Measurements from ENCODE around the gene SPRR3. TPM values are rescaled to one million over a fixed set of nuclear protein-coding genes. Genes with fewer than 3 reads are reported as not detected.

The SPRR3 gene
- total and polyA plus RNA-seq, 4 donors: 0.61 TPM; not detected in 3

DNA sequence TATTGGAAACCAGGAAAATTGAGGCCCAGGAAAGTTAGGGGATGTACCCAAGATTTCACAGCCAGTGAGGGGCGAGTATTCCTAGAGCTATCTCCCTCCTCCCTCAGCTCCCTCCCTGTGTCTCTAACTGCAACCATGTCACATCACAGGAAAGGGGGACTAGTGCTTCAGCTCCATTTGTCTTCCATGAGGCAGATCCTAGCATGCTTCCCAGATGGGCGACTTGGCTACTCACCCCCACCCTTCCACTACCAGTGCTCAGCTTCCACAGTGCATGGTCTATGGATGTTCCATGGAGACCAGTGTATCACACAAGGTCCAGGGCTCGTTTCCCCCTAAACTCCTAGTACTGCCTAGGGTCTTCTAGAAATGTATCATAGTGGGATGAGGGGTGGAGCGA lies 35.7 kb upstream of the SPRR3 start:
- Histone ChIP-seq H3K27ac (ENCODE audit: low read depth in 1 of 2, low read length in 2 of 2) (no peak overlapping the region), H3K9me3 (ENCODE audit: control insufficient read depth in 4 of 4, low read length in 3 of 4) (no peaks in the 10 kb centered on the region), H3K4me3 (ENCODE audit: low read depth in 1 of 3, low read length in 3 of 3) (no peak overlapping the region), H3K4me1 (ENCODE audit: control insufficient read depth in 4 of 4, insufficient read depth in 4 of 4, low read length in 3 of 4) (no peaks in the 10 kb centered on the region), H3K9ac (ENCODE audit: low read depth in 1 of 2, low read length in 2 of 2) (no peak overlapping the region), H3K36me3 (ENCODE audit: control insufficient read depth in 4 of 4, insufficient read depth in 3 of 4, low read depth in 1 of 4, low read length in 3 of 4) (no peaks in the 10 kb centered on the region), H3K27me3 (ENCODE audit: control insufficient read depth in 4 of 4, insufficient read depth in 4 of 4, low read length in 3 of 4) (no peaks in the 10 kb centered on the region)
- DNase-seq (ENCODE audit: low spot score): no peak
- TF ChIP-seq, protein P1, sequence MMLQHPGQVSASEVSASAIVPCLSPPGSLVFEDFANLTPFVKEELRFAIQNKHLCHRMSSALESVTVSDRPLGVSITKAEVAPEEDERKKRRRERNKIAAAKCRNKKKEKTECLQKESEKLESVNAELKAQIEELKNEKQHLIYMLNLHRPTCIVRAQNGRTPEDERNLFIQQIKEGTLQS (IDR thresholded peaks at IDR 0.05): no peak
- TF ChIP-seq, protein P2, sequence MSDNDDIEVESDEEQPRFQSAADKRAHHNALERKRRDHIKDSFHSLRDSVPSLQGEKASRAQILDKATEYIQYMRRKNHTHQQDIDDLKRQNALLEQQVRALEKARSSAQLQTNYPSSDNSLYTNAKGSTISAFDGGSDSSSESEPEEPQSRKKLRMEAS (IDR thresholded peaks at IDR 0.05): no peak
- no peak for TF ChIP-seq TAF1 (conservative IDR thresholded peaks at IDR 0.05)
- TF ChIP-seq FOXA2 (IDR thresholded peaks at IDR 0.05): no peak
- no peak for TF ChIP-seq NR2F2 (IDR thresholded peaks at IDR 0.05)
- TF ChIP-seq, protein P3, sequence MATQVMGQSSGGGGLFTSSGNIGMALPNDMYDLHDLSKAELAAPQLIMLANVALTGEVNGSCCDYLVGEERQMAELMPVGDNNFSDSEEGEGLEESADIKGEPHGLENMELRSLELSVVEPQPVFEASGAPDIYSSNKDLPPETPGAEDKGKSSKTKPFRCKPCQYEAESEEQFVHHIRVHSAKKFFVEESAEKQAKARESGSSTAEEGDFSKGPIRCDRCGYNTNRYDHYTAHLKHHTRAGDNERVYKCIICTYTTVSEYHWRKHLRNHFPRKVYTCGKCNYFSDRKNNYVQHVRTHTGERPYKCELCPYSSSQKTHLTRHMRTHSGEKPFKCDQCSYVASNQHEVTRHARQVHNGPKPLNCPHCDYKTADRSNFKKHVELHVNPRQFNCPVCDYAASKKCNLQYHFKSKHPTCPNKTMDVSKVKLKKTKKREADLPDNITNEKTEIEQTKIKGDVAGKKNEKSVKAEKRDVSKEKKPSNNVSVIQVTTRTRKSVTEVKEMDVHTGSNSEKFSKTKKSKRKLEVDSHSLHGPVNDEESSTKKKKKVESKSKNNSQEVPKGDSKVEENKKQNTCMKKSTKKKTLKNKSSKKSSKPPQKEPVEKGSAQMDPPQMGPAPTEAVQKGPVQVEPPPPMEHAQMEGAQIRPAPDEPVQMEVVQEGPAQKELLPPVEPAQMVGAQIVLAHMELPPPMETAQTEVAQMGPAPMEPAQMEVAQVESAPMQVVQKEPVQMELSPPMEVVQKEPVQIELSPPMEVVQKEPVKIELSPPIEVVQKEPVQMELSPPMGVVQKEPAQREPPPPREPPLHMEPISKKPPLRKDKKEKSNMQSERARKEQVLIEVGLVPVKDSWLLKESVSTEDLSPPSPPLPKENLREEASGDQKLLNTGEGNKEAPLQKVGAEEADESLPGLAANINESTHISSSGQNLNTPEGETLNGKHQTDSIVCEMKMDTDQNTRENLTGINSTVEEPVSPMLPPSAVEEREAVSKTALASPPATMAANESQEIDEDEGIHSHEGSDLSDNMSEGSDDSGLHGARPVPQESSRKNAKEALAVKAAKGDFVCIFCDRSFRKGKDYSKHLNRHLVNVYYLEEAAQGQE (IDR thresholded peaks at IDR 0.05): no peak
- TF ChIP-seq, protein P4, sequence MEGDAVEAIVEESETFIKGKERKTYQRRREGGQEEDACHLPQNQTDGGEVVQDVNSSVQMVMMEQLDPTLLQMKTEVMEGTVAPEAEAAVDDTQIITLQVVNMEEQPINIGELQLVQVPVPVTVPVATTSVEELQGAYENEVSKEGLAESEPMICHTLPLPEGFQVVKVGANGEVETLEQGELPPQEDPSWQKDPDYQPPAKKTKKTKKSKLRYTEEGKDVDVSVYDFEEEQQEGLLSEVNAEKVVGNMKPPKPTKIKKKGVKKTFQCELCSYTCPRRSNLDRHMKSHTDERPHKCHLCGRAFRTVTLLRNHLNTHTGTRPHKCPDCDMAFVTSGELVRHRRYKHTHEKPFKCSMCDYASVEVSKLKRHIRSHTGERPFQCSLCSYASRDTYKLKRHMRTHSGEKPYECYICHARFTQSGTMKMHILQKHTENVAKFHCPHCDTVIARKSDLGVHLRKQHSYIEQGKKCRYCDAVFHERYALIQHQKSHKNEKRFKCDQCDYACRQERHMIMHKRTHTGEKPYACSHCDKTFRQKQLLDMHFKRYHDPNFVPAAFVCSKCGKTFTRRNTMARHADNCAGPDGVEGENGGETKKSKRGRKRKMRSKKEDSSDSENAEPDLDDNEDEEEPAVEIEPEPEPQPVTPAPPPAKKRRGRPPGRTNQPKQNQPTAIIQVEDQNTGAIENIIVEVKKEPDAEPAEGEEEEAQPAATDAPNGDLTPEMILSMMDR (IDR thresholded peaks at IDR 0.05; ENCODE audit: low read depth, low read length, missing input control): no peak
- no peak for TF ChIP-seq HNF4A (conservative IDR thresholded peaks at IDR 0.05)
- no peak for TF ChIP-seq SP1 (IDR thresholded peaks at IDR 0.05)
- WGBS: 78% methylated on average over 4 of the region's 4 CpGs

DNA sequence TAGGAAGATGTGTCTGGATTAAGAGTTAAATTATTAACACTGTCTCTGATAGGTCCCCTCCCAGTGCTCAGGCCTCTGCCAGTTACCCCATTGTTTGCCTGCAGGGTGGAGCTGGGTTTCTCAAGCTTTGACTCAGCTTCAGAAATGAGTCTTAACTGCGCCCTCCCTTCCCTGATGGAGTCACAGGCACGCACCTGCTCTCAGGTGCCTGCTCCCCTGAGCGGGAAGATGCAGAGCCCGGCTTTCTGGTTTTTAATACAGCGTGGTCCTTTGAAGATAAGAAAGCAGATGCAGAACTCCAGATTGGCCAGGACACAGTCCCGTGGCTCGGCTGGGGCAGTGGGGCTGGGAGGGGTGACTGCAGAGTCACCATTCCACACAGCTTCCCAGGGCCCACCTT lies 34.3 kb upstream of the SPRR3 start:
- no peak overlapping the region for H3K4me3 ChIP-seq (ENCODE audit: low read depth in 1 of 3, low read length in 3 of 3)
- no peak overlapping the region for H3K27ac ChIP-seq (ENCODE audit: low read depth in 1 of 2, low read length in 2 of 2)
- no peaks in the 10 kb centered on the region for H3K9me3 ChIP-seq (ENCODE audit: control insufficient read depth in 4 of 4, low read length in 3 of 4)
- no peaks in the 10 kb centered on the region for H3K36me3 ChIP-seq (ENCODE audit: control insufficient read depth in 4 of 4, insufficient read depth in 3 of 4, low read depth in 1 of 4, low read length in 3 of 4)
- DNase-seq (ENCODE audit: low spot score): no peak
- H3K9ac ChIP-seq (ENCODE audit: low read depth in 1 of 2, low read length in 2 of 2): no peak overlapping the region
- 58% methylated on average over 7 of the region's 7 CpGs for WGBS
- TF ChIP-seq FOXA2 (IDR thresholded peaks at IDR 0.05): no peak
- TF ChIP-seq HNF4G (IDR thresholded peaks at IDR 0.05): no peak
- TF ChIP-seq, protein P3 (IDR thresholded peaks at IDR 0.05): no peak
- TF ChIP-seq, protein P2 (IDR thresholded peaks at IDR 0.05): no peak
- TF ChIP-seq, protein P1 (IDR thresholded peaks at IDR 0.05): no peak
- no peak for TF ChIP-seq RAD21 (IDR thresholded peaks at IDR 0.05)
- TF ChIP-seq EGR1 (IDR thresholded peaks at IDR 0.05; ENCODE audit: low read depth in 2 of 2): no peak
- TF ChIP-seq, protein P5, sequence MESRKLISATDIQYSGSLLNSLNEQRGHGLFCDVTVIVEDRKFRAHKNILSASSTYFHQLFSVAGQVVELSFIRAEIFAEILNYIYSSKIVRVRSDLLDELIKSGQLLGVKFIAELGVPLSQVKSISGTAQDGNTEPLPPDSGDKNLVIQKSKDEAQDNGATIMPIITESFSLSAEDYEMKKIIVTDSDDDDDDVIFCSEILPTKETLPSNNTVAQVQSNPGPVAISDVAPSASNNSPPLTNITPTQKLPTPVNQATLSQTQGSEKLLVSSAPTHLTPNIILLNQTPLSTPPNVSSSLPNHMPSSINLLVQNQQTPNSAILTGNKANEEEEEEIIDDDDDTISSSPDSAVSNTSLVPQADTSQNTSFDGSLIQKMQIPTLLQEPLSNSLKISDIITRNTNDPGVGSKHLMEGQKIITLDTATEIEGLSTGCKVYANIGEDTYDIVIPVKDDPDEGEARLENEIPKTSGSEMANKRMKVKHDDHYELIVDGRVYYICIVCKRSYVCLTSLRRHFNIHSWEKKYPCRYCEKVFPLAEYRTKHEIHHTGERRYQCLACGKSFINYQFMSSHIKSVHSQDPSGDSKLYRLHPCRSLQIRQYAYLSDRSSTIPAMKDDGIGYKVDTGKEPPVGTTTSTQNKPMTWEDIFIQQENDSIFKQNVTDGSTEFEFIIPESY (IDR thresholded peaks at IDR 0.05): no peak
- no peak for TF ChIP-seq TAF1 (conservative IDR thresholded peaks at IDR 0.05)
- TF ChIP-seq SP1 (IDR thresholded peaks at IDR 0.05): no peak
- TF ChIP-seq FOXA1 (IDR thresholded peaks at IDR 0.05): no peak
- no peak for TF ChIP-seq NR2F2 (IDR thresholded peaks at IDR 0.05)
- TF ChIP-seq JUND (IDR thresholded peaks at IDR 0.05): no peak
- TF ChIP-seq HNF4A (conservative IDR thresholded peaks at IDR 0.05): no peak
- TF ChIP-seq, protein P4 (IDR thresholded peaks at IDR 0.05; ENCODE audit: low read depth, low read length, missing input control): no peak
- no peaks in the 10 kb centered on the region for H3K4me1 ChIP-seq (ENCODE audit: control insufficient read depth in 4 of 4, insufficient read depth in 4 of 4, low read length in 3 of 4)
- H3K27me3 ChIP-seq (ENCODE audit: control insufficient read depth in 4 of 4, insufficient read depth in 4 of 4, low read length in 3 of 4): no peaks in the 10 kb centered on the region
